HG02571 (cell line): ENCODE measurements around the gene EFNA3.

Experiments
- ATAC-seq: cut with Tn5 transposase; IDR thresholded peaks from one replicate; pipeline ENCODE4 v1.9.1; 2021; ENCODE audit warnings: mild to moderate bottlenecking, moderate library complexity; ENCODE audit not compliant: unreplicated experiment

The EFNA3 gene

DNA sequence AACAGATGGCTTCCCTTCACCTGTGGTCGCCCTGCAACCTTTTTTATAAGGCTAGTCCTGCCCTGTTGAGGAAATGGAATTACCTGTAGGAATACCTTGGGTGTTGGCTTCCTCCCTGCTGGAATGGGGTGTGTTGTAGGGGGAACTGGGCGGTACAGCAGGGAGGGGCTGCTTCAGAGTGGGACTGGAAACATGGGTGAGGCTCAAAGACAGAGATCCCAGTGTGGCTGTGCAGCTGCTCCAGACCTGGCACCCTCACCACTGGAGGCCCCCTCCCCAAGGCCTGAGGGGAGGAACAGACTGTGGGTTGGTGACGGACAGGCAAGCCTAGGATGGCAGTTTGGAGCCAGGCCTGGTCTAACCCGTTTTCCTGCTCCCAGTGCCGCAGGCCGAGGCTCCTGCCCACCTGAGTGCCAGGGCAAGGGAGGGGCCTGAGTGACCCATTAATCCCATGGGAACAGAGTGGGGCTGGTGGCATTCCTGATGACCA, 4.5 kb downstream of the EFNA3 start:
- no peak for ATAC-seq

DNA sequence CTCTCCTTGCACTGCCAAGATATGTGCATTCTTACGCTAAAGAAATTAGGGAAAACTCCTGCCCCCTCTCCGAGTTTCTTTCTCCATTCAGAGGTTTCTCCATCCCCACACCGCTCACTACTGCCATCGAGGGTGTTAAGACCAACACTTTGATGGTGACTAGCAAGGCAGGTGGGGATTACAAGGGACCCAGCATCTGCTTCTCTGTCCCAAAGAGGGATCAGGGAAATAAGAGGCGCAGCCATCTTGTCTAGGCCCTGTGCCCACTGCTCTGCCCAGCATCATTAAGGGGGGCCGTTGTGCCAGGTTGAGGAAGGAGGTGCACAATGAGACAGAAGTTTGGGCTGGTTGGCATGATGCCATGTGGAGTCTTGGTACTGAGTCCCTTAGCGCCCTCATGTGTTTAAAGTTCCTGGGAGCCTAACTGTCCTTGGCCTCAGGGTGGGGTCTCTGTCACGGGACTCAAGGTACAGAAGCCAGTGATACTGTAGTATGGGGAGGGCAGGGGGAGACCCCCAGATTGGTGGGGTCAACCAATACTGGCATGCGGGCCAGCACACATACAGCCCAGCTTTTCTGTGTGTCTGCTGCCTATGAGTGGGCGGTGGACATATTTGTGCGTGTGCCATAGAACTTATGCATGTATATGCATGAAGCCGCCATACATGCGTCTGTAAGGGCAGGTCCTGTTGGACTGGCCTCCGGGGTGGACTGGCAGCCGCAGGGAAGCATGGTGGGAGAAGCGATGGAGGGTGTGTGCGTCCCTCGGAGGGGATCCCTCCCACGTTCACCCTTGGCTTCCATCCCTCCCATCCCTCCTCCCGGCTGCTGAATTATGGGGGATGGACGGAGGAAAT, 5.5 kb downstream of the EFNA3 start:
- ATAC-seq = no peak

- ATAC-seq = peak; percentile 76
Measured at GRCh38 chr1:155084722-155085503, 6.3 kb downstream of the EFNA3 start.

- ATAC-seq = no peak
Measured at GRCh38 chr1:155085504-155086127, 7.0 kb downstream of the EFNA3 start.

DNA sequence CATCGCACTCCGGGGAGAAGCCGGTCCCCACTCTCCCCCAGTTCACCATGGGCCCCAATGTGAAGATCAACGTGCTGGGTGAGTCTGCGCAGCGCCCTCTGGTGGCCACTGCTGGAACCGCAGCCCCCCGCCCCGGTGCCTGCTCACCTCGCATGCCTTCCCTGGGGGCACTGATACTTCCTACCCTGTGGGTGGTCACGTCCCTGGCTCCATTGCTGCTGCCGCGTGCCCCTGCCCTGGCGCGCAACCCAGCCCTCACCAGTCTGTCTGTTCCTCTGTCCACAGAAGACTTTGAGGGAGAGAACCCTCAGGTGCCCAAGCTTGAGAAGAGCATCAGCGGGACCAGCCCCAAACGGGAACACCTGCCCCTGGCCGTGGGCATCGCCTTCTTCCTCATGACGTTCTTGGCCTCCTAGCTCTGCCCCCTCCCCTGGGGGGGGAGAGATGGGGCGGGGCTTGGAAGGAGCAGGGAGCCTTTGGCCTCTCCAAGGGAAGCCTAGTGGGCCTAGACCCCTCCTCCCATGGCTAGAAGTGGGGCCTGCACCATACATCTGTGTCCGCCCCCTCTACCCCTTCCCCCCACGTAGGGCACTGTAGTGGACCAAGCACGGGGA, 7.6 kb downstream of the EFNA3 start:
- ATAC-seq = no peak

DNA sequence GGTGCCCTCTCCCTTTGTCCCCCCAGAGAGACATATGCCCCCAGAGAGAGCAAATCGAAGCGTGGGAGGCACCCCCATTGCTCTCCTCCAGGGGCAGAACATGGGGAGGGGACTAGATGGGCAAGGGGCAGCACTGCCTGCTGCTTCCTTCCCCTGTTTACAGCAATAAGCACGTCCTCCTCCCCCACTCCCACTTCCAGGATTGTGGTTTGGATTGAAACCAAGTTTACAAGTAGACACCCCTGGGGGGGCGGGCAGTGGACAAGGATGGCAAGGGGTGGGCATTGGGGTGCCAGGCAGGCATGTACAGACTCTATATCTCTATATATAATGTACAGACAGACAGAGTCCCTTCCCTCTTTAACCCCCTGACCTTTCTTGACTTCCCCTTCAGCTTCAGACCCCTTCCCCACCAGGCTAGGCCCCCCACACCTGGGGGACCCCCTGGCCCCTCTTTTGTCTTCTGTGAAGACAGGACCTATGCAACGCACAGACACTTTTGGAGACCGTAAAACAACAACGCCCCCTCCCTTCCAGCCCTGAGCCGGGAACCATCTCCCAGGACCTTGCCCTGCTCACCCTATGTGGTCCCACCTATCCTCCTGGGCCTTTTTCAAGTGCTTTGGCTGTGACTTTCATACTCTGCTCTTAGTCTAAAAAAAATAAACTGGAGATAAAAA, 8.4 kb downstream of the EFNA3 start:
- ATAC-seq = no peak

GRCh38 chr1:155091071-155092051, 12.7 kb downstream of the EFNA3 start:
- no peak for ATAC-seq

DNA sequence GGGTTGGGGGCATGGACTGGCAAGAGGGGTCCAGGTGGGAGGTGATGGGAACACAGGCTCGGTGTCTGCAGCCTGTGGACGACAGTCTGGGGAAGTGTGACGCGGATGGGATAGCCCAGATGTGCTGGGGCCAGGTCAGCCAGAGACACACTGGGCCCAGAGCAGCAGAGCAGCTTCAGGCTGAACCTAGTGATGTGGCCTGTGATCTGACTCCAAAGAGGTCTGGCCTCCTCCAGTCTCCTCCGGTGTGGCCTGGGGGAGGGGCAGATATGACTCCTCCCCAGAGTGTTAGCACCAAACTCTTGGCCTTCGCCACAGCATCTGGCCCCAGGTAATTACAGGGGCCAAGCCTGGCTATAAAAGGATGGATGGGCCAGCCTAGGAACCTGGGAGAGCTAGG, 13.5 kb downstream of the EFNA3 start:
- ATAC-seq = no peak

DNA sequence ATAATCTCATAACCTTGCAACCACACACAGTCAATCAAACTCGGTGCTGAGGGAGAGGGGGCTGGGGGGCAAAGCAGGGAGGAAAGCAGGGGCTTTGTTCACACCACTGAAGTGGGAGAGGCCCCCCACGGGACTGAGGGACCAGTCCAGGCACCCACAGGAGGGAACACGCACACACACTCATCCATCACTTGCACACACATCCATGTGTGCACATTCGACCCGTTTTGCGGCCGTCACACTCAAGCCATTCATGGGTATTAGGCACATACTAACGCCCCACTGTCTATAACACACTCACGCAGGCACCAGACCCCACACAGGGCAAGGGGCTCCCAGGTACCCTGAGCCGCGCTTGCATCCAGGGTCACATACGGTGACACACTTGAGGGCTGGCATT, 14.0 kb downstream of the EFNA3 start:
- ATAC-seq = no peak

GRCh38 chr1:155093911-155094621, 15.4 kb downstream of the EFNA3 start:
- ATAC-seq = no peak

- no peak for ATAC-seq
Measured at GRCh38 chr1:155094622-155094948, 15.9 kb downstream of the EFNA3 start.

DNA sequence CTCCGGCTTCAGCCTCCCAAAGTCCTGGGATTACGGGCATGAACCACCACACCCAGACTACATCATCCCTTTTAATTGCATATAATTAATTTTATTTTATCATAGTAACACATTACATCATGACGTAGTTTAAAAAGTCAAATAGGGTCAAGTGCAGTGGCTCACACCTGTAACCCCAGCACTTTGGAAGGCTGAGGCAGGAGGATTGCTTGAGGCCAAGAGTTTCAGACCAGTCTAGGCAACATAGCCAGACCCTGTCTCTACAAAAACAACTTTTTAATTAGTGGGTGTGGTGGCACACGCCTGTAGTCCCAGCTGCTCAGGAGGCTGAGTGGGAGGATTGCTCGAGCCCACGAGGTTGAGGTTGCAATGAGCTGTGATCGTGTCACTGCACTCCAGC, 20.7 kb downstream of the EFNA3 start:
- no peak for ATAC-seq

DNA sequence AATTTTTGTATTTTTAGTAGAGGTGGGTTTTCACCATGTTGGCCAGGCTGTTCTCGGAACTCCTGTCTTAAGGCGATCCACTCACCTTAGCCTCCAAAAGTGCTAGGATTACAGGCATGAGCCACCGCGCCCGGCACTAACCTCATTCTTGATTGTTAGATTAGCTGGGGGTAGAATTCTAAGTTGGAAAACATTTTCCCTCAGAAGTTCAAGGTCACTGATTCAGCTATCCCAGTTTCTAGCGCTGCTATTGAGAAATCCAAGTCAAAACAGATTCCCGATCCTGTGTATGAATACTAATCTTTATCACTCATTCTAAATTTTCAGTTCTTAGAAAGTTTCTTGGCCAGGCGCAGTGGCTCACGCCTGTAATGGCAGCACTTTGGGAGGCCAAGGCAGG, 24.7 kb downstream of the EFNA3 start:
- no peak for ATAC-seq

DNA sequence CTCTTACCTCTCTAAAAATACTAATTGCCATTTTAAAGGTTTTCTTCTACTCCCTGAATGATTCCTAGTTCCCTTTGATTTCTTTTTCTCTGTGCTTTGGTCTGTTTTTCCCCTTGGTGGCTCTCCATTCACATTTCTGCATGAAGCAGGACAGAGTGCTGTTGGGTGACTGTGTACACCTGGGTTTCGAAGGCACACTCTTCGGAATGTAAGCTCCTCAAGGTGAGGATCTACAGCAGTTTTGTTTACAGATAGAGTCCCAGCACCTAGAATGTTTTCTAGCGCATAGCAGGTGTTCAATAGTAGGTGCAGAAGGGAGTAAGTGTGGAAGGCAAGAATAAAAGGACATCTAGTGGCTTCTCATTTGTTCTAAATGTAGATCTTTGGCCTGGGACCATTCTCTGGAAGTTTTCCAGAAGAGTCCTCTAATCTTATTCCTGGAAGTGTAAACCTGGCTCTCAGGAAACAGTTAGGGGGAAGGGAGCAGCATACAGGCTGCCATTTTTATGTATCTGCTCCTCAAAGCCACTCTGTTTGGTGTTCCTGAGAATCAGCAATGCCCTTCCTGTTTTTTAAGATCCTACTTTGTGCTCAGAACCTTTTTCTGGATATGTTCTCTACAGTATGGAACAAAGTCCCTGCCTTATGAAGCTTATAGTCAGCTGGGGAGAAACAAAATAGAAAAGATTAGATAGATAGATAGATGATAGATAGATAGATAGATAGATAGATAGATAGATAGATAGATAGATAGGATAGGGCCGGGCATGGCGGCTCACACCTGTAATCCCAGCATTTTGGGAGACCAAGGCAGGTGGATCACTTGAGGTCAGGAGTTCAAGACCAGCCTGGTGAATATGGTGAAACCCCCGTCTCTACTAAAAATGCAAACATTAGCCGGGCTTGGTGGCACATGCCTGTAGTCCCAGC, 26.2 kb downstream of the EFNA3 start:
- ATAC-seq = no peak

DNA sequence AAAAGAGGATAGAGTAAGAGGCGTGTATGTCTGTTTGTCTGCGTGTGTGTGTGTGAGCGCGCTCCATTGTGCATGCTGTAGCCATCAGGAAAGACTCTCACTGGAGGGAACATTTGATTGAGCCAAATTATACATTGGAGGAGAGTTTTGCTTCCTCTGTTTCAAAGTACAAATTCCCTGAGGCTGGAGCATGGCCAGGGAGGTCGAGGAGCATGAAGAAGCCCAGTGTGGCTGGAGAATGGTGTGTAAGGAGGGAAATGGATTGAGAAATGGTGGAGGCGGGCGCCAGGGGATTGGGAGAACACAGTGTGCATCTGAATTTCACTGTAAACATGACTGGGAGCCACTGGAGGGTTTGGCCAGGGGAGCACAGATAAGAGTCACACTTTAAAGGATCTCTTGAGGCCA, 27.0 kb downstream of the EFNA3 start:
- no peak for ATAC-seq

- no peak for ATAC-seq
Measured at GRCh38 chr1:155106862-155107261, 28.2 kb downstream of the EFNA3 start.

GRCh38 chr1:155107309-155108264, 28.9 kb downstream of the EFNA3 start:
- ATAC-seq = no peak
